ENCODE data around the gene NFILZ.

Gene NFILZ

GRCh38 chr19:8641908-8642547, 11.6 kb downstream of the NFILZ start:
- peak; percentile 73 for DNase-seq (ENCODE audit: low spot score)

GRCh38 chr19:8642561-8642960, 12.1 kb downstream of the NFILZ start:
- no peak for DNase-seq (ENCODE audit: low spot score)

DNA sequence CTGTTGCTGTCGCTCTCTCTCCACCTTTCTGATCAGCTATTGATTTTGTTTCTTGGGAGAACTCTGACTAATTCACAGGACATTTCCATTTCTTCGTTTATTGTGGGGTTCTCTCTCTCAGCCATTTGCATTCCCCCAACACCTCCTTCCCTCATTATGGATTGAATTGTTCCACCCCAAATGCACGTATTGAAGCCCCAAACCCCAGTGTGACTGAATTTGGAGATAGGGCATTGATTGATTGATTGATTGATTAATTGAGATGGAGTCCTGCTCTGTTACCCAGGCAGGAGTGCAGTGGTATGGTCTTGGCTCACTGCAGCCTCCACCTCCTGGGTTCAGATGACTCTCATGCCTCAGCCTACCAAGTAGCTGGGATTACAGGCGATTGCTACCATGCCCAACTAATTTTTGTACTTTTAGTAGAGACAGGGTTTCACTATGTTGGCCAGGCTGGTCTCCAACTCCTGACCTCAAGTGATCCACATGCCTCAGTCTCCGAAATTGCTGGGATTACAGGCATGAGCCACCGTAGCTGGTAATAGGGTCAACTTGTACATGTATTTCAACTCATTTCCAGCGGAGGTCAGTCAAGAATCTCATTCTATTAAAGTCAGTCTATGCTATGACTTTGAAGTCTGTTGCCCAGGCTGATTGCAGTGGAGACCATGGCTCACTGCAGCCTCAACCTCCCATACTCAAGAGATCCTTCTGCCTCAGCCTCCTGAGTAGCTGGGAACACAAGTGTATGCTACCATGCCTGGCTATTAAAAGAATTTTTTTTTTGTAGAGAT, 13.6 kb downstream of the NFILZ start:
- DNase-seq (ENCODE audit: low spot score), result no peak

DNA sequence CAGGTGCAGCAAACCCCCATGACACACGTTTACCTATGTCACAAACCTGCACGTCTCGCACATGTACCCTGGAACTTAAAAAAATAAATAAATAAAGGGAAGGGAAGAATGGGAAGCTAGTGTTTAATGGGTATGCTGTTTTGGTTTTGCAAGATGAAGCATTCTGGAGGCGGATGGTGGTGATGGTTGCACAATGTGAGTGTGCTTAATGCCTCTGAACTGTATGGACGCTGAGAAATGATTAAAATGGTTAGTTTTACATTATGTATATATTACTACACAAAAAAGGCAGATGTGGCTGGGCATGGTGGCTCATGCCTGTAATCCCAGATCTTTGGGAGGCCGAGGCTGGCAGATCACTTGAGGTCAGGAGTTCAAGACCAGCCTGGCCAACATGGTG, 17.8 kb downstream of the NFILZ start:
- no peak for DNase-seq (ENCODE audit: low spot score)

- DNase-seq (ENCODE audit: low spot score), result peak; percentile 78
Observed at GRCh38 chr19:8654591-8655339, 24.3 kb downstream of the NFILZ start.

DNA sequence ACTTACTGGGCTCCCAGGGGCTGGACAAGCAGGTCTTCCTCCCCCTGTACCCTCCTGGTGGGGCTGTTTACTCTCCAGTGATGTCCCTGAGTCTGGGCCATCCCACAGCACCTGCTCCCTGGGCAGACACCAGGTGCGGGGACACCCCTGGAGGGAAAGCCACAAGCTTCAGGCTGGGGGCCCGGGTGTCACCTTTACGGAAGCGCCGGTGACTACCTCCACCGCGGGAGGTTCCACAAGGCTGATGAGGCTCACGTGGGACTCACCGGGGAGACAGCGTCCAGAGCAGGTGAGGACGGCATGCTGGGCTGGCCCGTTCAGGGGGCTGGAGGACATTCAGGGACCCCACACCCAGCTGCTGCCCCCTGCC, 24.9 kb downstream of the NFILZ start:
- DNase-seq (ENCODE audit: low spot score), result no peak

DNA sequence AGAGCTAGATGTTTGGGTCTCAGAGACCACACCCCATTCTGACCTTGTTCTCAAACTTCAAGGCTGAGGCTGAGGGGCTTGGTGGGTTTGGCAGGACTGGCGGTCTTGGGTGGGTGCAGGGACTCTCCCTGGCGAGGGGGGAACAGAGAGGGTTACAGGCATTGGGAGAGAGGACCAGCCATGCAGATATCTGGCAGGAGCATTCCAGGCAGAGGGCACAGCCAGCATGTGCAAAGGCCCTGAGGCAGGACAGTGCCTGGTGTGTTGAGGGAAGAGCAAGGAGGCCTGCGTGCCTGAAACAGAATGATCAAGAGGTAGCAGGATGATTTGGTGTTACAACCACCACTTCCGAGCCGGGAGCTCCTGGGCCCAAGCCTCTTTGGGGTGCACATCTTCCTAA, 27.4 kb downstream of the NFILZ start:
- DNase-seq (ENCODE audit: low spot score), result no peak

DNA sequence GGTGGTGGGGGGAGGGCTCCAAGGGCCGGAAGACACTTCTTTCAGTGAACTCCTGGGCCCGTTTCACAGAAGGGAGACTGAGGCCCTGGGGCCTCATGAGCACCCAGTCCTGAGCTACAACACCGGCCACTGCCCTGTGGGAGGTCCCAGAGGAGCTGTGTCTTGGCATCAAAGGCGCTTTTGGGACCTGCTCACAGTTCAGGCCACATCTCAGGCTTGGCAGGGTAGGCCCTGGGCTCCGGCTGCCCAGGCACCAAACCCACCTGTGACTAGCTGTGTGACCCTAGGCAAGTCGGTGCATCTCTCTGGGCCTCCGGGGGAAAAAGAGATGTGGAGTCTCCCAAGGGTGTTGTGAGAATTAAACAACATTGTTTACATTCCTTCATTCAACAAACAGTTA, 29.5 kb downstream of the NFILZ start:
- DNase-seq (ENCODE audit: low spot score), result no peak

DNA sequence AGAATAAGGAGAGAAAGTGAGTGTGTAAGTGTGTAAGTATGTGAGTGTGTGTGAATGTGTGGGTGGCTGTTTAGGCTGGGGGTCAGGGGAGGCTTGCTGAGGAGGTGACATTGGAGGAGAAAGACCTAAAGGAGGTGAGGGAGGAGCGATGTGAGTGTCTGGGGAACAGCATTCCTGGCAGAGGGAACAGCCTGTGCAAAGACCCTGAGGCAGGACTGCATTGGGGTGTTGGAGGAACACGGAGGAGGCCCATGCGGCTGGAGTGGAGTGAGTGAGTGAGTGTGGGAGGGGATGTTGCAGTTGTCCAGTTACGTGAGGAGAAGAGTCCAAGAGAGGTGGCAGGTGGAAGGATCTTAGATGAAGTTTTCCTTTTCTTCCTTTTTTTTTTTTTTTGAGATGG, 31.8 kb downstream of the NFILZ start:
- no peak for DNase-seq (ENCODE audit: low spot score)

- no peak for DNase-seq (ENCODE audit: low spot score)
Observed at GRCh38 chr19:8663920-8664670, 33.7 kb downstream of the NFILZ start.

GRCh38 chr19:8664671-8665057, 34.2 kb downstream of the NFILZ start:
- DNase-seq (ENCODE audit: low spot score), result no peak

GRCh38 chr19:8665468-8666213, 35.2 kb downstream of the NFILZ start:
- DNase-seq (ENCODE audit: low spot score), result no peak

GRCh38 chr19:8666814-8667405, 36.5 kb downstream of the NFILZ start:
- no peak for DNase-seq (ENCODE audit: low spot score)

DNA sequence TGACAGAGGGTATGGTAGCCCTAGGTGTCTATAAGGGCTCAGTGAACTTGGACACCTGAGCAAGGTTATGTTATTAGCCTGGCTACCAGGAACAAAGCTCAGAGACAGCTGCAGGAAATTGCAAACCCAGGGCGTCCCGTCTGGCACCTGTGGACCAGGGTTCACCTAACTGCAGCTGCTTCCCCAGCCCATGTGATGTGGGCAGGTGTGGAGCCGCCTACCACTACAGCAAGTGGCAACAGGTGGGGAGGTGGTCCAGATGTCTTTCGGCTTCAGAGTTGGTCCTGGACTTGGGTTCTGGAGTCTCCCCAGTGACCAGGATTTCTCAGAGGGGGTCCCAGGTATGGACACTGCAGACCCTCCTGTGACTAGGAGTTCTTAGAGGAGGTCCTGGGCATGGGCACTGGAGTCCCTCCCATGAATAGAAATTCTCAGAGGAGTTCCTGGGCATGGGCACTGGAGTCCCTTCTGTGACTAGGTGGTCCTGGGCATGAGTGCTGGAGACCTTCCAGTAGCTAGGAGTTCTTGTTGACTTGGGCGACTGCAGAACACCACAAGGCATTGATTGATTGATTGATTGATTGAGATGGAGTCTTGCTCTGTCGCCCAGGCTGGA, 43.0 kb downstream of the NFILZ start:
- DNase-seq (ENCODE audit: low spot score), result no peak

- no peak for DNase-seq (ENCODE audit: low spot score)
Observed at GRCh38 chr19:8675066-8675465, 44.6 kb downstream of the NFILZ start.

- no peak for DNase-seq (ENCODE audit: low spot score)
Observed at GRCh38 chr19:8678244-8678807, 47.9 kb downstream of the NFILZ start.

All from HuH-7.5 (cell line).